Liver (tissue), 3 donors: Measurements from ENCODE around the gene TTC34.
"Not testable (repeated sequence)": the region's sequence is repeated elsewhere in the genome, so short reads cannot be mapped to it uniquely, and the experiment has no call there.

ENCODE experiments used
- ATF3 ChIP-seq: IDR thresholded peaks from 2 replicates; pipeline ENCODE4 v1.6.1; 2016; ENCODE audit warnings: antibody characterized with exemption
- CTCF ChIP-seq: fragments of 150-350 bp; IDR thresholded peaks from 2 replicates; pipeline ENCODE4 v1.5.1; 2017; ENCODE audit warnings: improper control_type of control experiment, low read depth, low read length; ENCODE audit not compliant: missing input control
- EGR1 ChIP-seq, 2 donors: IDR thresholded peaks; 2 replicates each; pipeline ENCODE4 v1.6.1; 2016 to 2018; ENCODE audit warnings: antibody characterized with exemption in 2 of 2, low read depth in 2 of 2
- FOXA1 ChIP-seq: IDR thresholded peaks from 2 replicates; pipeline ENCODE4 v1.6.1; 2016; ENCODE audit warnings: antibody characterized with exemption
- GABPA ChIP-seq, 2 donors: IDR thresholded peaks in 1 of 2; conservative IDR thresholded peaks in 1 of 2; 2 replicates each; pipeline ENCODE4 v1.6.1; 2016; ENCODE audit warnings: antibody characterized with exemption in 2 of 2, mild to moderate bottlenecking in 1 of 2, moderate library complexity in 1 of 2
- JUND ChIP-seq, 2 donors: IDR thresholded peaks; 2 replicates each; pipeline ENCODE4 v1.6.1; 2016; ENCODE audit warnings: antibody characterized with exemption in 2 of 2
- MAX ChIP-seq: IDR thresholded peaks from 2 replicates; pipeline ENCODE4 v1.6.1; 2016; ENCODE audit warnings: antibody characterized with exemption
- RAD21 ChIP-seq, 2 donors: IDR thresholded peaks; 2 replicates each; pipeline ENCODE4 v1.6.1; 2016; ENCODE audit warnings: antibody characterized with exemption in 2 of 2, mild to moderate bottlenecking in 2 of 2
- REST ChIP-seq: IDR thresholded peaks from 2 replicates; pipeline ENCODE4 v1.6.1; 2016; ENCODE audit warnings: antibody characterized with exemption, mild to moderate bottlenecking
- RXRA ChIP-seq, 2 donors: IDR thresholded peaks; 2 replicates each; pipeline ENCODE4 v1.6.1; 2017 to 2018; ENCODE audit warnings: antibody characterized with exemption in 2 of 2, mild to moderate bottlenecking in 1 of 2
- SP1 ChIP-seq: IDR thresholded peaks from 2 replicates; pipeline ENCODE4 v1.6.1; 2018; ENCODE audit warnings: antibody characterized with exemption, mild to moderate bottlenecking
- TAF1 ChIP-seq: conservative IDR thresholded peaks from 2 replicates; pipeline ENCODE4 v1.6.1; 2016; ENCODE audit warnings: antibody characterized with exemption, mild to moderate bottlenecking
- YY1 ChIP-seq: IDR thresholded peaks from 2 replicates; pipeline ENCODE4 v1.6.1; 2016; ENCODE audit warnings: antibody characterized with exemption, mild to moderate bottlenecking
- ZBTB33 ChIP-seq: IDR thresholded peaks from 2 replicates; pipeline ENCODE4 v1.6.1; 2016; ENCODE audit warnings: antibody characterized with exemption
- donor health status: healthy.
- donor health status: healthy.

GRCh38 chr1:2690180-2690579 lies 111.3 kb downstream of the TTC34 start:
- TF ChIP-seq TAF1; CTCF; GABPA (IDR thresholded peaks at IDR 0.05 in 1 of 2, conservative IDR thresholded peaks at IDR 0.05 in 1 of 2); ATF3; RAD21 (IDR thresholded peaks at IDR 0.05); SP1; ZBTB33; MAX; JUND (IDR thresholded peaks at IDR 0.05); YY1; RXRA (IDR thresholded peaks at IDR 0.05); EGR1 (IDR thresholded peaks at IDR 0.05; ENCODE audit: low read depth in 2 of 2); REST; FOXA1: not testable (repeated sequence)
